SK-N-SH treated with all-trans-retinoic acid at 6 μM for 48 hours (cell line): ENCODE data around the gene ANKHD1.

Source experiments
- CREB5 ChIP-seq: fragments of 250-450 bp; sonication (Bioruptor Pico); IDR thresholded peaks from 2 replicates; pipeline ENCODE4 v1.5.1; 2020; ENCODE audit warnings: low read depth, mild to moderate bottlenecking, moderate library complexity
- GLIS3 ChIP-seq: fragments of 250-450 bp; sonication (Bioruptor Pico); IDR thresholded peaks from 2 replicates; pipeline ENCODE4 v1.5.0; 2020; ENCODE audit warnings: mild to moderate bottlenecking, moderate library complexity
- ISL1 ChIP-seq: fragments of 250-450 bp; sonication (Bioruptor Pico); IDR thresholded peaks from 2 replicates; pipeline ENCODE4 v2.1.2; 2022; ENCODE audit warnings: mild to moderate bottlenecking, moderate library complexity
- OSR1 ChIP-seq: fragments of 250-450 bp; sonication (Bioruptor Pico); IDR thresholded peaks from 2 replicates; pipeline ENCODE4 v1.8.0; 2022; ENCODE audit warnings: moderate library complexity, mild to moderate bottlenecking, inconsistent platforms
- PATZ1 ChIP-seq: fragments of 250-450 bp; sonication (Bioruptor Pico); IDR thresholded peaks from 2 replicates; pipeline ENCODE4 v1.8.0; 2020; ENCODE audit warnings: mild to moderate bottlenecking, moderate library complexity, borderline replicate concordance
- POU6F1 ChIP-seq: fragments of 250-450 bp; sonication (Bioruptor Pico); IDR thresholded peaks from 2 replicates; pipeline ENCODE4 v1.8.0; 2021; ENCODE audit warnings: low read depth, mild to moderate bottlenecking, moderate library complexity, borderline replicate concordance
- RARB ChIP-seq: fragments of 250-450 bp; sonication (Bioruptor Pico); IDR thresholded peaks from 2 replicates; pipeline ENCODE4 v1.8.0; 2021; ENCODE audit warnings: mild to moderate bottlenecking, moderate library complexity
- SNAI2 ChIP-seq: fragments of 250-450 bp; sonication (Bioruptor Pico); IDR thresholded peaks from 2 replicates; pipeline ENCODE4 v1.5.0; 2020; ENCODE audit warnings: mild to moderate bottlenecking, moderate library complexity
- ZFP3 ChIP-seq: fragments of 250-450 bp; sonication (Bioruptor Pico); IDR thresholded peaks from 2 replicates; pipeline ENCODE4 v1.5.0; 2020; ENCODE audit warnings: mild to moderate bottlenecking, moderate library complexity
- ZFP30 ChIP-seq: fragments of 450-650 bp; formaldehyde crosslinking; IDR thresholded peaks from 2 replicates; pipeline ENCODE4 v1.5.0; 2022; ENCODE audit warnings: mild to moderate bottlenecking, moderate library complexity
- ZNF565 ChIP-seq: fragments of 450-650 bp; formaldehyde crosslinking; conservative IDR thresholded peaks from 2 replicates; pipeline ENCODE4 v1.5.0; 2020; ENCODE audit warnings: low read depth, mild to moderate bottlenecking, moderate library complexity
- ZNF70 ChIP-seq: fragments of 450-650 bp; formaldehyde crosslinking; IDR thresholded peaks from 2 replicates; pipeline ENCODE4 v1.5.0; 2020; ENCODE audit warnings: mild to moderate bottlenecking, moderate library complexity
- ZNF8 ChIP-seq: fragments of 450-650 bp; formaldehyde crosslinking; IDR thresholded peaks from 2 replicates; pipeline ENCODE4 v1.5.0; 2020; ENCODE audit warnings: mild to moderate bottlenecking, moderate library complexity

GRCh38 chr5:140466981-140467742, 65.5 kb downstream of the ANKHD1 start:
- no peak for TF ChIP-seq PATZ1 (CRISPR knock-in tag)
- TF ChIP-seq POU6F1 (CRISPR knock-in tag): no peak
- no peak for TF ChIP-seq ZFP30 (CRISPR knock-in tag)
- no peak for TF ChIP-seq ZFP3 (CRISPR knock-in tag)
- no peak for TF ChIP-seq ISL1 (CRISPR knock-in tag)
- TF ChIP-seq CREB5 (CRISPR knock-in tag): no peak
- TF ChIP-seq RARB (CRISPR knock-in tag): no peak
- no peak for TF ChIP-seq OSR1
- no peak for TF ChIP-seq GLIS3 (CRISPR knock-in tag)
- TF ChIP-seq ZNF565 (CRISPR knock-in tag): no peak
- no peak for TF ChIP-seq ZNF70 (CRISPR knock-in tag)
- TF ChIP-seq SNAI2: no peak
- no peak for TF ChIP-seq ZNF8 (CRISPR knock-in tag)
